Kidney epithelial cell (primary cell): Measurements from ENCODE around the gene LMNA. TPM values are rescaled to one million over a fixed set of nuclear protein-coding genes. Genes with fewer than 3 reads are reported as not detected.

Source experiments
- DNase-seq: peaks from one replicate; pipeline ENCODE4 v3.0.0-alpha.2; 2010; ENCODE audit warnings: low read depth
- H3K27me3 ChIP-seq: 2 replicates; pipeline ENCODE4 v1.6.0; 2011; ENCODE audit warnings: low read length; ENCODE audit not compliant: control insufficient read depth, insufficient read depth
- H3K36me3 ChIP-seq: 2 replicates; pipeline ENCODE4 v1.5.1; 2011; ENCODE audit warnings: low read length; ENCODE audit not compliant: control insufficient read depth, insufficient read depth
- H3K4me3 ChIP-seq: 2 replicates; pipeline ENCODE4 v1.5.1; 2011; ENCODE audit warnings: low read depth, mild to moderate bottlenecking, control low read depth, low read length
- total RNA-seq: library from RNA; depleted of rRNA; stranded (reverse); fragments of >200 nt; gene quantifications from 2 replicates; pipeline ENCODE4 v1.2.3, GENCODE V29; 2015
- TF ChIP-seq, protein P1 (sequence below): IDR thresholded peaks from 2 replicates; pipeline ENCODE4 v1.5.1; 2011; ENCODE audit warnings: mild to moderate bottlenecking, moderate library complexity, low read length, control low read depth, inconsistent platforms; ENCODE audit not compliant: insufficient read depth, poor library complexity, severe bottlenecking

Gene LMNA
- total RNA-seq, 1 donor from 2014 or later, result 280 TPM

DNA sequence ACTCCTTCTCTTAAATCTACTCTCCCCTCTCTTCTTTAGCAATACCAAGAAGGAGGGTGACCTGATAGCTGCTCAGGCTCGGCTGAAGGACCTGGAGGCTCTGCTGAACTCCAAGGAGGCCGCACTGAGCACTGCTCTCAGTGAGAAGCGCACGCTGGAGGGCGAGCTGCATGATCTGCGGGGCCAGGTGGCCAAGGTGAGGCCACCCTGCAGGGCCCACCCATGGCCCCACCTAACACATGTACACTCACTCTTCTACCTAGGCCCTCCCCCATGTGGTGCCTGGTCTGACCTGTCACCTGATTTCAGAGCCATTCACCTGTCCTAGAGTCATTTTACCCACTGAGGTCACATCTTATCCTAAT, 16.0 kb downstream of the LMNA start:
- Histone ChIP-seq H3K4me3 (no peak overlapping the region), H3K27me3 (no peaks in the 10 kb centered on the region), H3K36me3 (peaks cover 5% of the 10 kb centered on the region)
- TF ChIP-seq, protein P1, sequence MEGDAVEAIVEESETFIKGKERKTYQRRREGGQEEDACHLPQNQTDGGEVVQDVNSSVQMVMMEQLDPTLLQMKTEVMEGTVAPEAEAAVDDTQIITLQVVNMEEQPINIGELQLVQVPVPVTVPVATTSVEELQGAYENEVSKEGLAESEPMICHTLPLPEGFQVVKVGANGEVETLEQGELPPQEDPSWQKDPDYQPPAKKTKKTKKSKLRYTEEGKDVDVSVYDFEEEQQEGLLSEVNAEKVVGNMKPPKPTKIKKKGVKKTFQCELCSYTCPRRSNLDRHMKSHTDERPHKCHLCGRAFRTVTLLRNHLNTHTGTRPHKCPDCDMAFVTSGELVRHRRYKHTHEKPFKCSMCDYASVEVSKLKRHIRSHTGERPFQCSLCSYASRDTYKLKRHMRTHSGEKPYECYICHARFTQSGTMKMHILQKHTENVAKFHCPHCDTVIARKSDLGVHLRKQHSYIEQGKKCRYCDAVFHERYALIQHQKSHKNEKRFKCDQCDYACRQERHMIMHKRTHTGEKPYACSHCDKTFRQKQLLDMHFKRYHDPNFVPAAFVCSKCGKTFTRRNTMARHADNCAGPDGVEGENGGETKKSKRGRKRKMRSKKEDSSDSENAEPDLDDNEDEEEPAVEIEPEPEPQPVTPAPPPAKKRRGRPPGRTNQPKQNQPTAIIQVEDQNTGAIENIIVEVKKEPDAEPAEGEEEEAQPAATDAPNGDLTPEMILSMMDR, result no peak
- DNase-seq, result no peak

DNA sequence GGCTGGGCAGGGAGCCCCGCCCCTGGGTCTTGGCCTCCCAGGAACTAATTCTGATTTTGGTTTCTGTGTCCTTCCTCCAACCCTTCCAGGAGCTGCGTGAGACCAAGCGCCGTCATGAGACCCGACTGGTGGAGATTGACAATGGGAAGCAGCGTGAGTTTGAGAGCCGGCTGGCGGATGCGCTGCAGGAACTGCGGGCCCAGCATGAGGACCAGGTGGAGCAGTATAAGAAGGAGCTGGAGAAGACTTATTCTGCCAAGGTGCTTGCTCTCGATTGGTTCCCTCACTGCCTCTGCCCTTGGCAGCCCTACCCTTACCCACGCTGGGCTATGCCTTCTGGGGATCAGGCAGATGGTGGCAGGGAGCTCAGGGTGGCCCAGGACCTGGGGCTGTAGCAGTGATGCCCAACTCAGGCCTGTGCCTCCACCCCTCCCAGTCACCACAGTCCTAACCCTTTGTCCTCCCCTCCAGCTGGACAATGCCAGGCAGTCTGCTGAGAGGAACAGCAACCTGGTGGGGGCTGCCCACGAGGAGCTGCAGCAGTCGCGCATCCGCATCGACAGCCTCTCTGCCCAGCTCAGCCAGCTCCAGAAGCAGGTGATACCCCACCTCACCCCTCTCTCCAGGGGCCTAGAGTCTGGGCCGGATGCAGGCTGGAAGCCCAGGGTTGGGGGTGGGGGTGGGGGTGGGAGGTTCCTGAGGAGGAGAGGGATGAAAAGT, 20.4 kb downstream of the LMNA start:
- Histone ChIP-seq H3K4me3 (no peak overlapping the region), H3K27me3 (no peaks in the 10 kb centered on the region), H3K36me3 (peaks cover 18% of the 10 kb centered on the region)
- DNase-seq, result no peak
- TF ChIP-seq, protein P1, result no peak

DNA sequence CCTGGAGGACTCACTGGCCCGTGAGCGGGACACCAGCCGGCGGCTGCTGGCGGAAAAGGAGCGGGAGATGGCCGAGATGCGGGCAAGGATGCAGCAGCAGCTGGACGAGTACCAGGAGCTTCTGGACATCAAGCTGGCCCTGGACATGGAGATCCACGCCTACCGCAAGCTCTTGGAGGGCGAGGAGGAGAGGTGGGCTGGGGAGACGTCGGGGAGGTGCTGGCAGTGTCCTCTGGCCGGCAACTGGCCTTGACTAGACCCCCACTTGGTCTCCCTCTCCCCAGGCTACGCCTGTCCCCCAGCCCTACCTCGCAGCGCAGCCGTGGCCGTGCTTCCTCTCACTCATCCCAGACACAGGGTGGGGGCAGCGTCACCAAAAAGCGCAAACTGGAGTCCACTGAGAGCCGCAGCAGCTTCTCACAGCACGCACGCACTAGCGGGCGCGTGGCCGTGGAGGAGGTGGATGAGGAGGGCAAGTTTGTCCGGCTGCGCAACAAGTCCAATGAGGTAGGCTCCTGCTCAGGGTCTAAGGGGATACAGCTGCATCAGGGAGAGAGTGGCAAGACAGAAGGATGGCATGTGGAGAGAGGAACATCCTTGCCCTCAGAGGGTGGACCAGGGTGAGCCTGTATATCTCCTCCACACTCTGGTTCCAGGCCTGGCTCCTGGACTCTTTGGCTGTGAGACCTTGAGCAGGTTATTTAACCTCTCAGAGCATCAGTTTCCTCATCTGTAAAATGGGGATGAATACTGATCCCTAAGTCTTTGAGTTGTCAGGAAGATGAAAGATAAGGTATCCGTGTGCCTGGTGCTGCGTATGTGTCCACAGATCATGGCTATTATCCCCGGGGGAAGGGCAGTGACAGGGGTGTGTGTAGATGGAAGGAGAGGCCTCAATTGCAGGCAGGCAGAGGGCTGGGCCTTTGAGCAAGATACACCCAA, 21.7 kb downstream of the LMNA start:
- Histone ChIP-seq H3K4me3 (no peak overlapping the region), H3K36me3 (peaks cover 16% of the 10 kb centered on the region), H3K27me3 (no peaks in the 10 kb centered on the region)
- TF ChIP-seq, protein P1, result no peak
- no peak for DNase-seq

DNA sequence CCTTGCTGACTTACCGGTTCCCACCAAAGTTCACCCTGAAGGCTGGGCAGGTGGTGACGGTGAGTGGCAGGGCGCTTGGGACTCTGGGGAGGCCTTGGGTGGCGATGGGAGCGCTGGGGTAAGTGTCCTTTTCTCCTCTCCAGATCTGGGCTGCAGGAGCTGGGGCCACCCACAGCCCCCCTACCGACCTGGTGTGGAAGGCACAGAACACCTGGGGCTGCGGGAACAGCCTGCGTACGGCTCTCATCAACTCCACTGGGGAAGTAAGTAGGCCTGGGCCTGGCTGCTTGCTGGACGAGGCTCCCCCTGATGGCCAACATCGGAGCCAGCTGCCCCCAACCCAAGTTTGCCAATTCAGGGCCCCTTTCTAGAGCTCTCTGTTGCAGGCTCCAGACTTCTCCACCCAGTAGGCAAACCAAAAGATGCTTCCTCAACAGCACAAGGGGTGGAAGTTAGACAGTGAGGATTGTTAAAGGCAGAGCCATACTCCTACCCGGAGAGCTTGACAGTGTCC, 22.5 kb downstream of the LMNA start:
- TF ChIP-seq, protein P1, result peak; percentile 21
- peaks cover 16% of the 10 kb centered on the region for H3K36me3 ChIP-seq
- H3K27me3 ChIP-seq, result no peaks in the 10 kb centered on the region
- H3K4me3 ChIP-seq, result no peak overlapping the region
- DNase-seq, result no peak

DNA sequence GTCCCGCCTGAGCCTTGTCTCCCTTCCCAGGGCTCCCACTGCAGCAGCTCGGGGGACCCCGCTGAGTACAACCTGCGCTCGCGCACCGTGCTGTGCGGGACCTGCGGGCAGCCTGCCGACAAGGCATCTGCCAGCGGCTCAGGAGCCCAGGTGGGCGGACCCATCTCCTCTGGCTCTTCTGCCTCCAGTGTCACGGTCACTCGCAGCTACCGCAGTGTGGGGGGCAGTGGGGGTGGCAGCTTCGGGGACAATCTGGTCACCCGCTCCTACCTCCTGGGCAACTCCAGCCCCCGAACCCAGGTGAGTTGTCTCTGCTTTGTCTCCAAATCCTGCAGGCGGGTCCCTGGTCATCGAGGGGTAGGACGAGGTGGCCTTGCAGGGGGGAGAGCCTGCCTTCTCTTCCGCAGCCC, 24.0 kb downstream of the LMNA start:
- H3K27me3 ChIP-seq, result no peaks in the 10 kb centered on the region
- no peak for DNase-seq
- no peak overlapping the region for H3K4me3 ChIP-seq
- TF ChIP-seq, protein P1, result no peak
- H3K36me3 ChIP-seq, result peaks cover 16% of the 10 kb centered on the region
